Neural cell (in vitro differentiated cells): ENCODE measurements around the gene PIK3C2G. TPM values are rescaled to one million over a fixed set of nuclear protein-coding genes. Genes with fewer than 3 reads are reported as not detected.

Source experiments
- H2AFZ ChIP-seq: fragments of 200-600, 300-800 bp; sonication (generic), shearing (Covaris generic); 2 replicates; pipeline ENCODE4 v1.6.0; 2014; ENCODE audit warnings: low read depth, mild to moderate bottlenecking, antibody characterized with exemption, low read length, moderate library complexity
- H3F3A ChIP-seq: fragments of 200-600 bp; shearing (Covaris generic); 2 replicates; pipeline ENCODE4 v1.6.1; 2016; ENCODE audit warnings: mild to moderate bottlenecking, moderate library complexity, mixed read lengths, antibody characterized with exemption, low read length; ENCODE audit not compliant: insufficient read depth, poor library complexity, severe bottlenecking
- H3K27ac ChIP-seq: fragments of 200-600, 300-800 bp; sonication (generic), shearing (Covaris generic); 2 replicates; pipeline ENCODE4 v1.5.1; 2014; ENCODE audit warnings: mild to moderate bottlenecking, low read length, moderate library complexity
- H3K27me3 ChIP-seq: fragments of 300-800, 200-600 bp; sonication (generic), shearing (Covaris generic); 2 replicates; pipeline ENCODE4 v1.6.0; 2014; ENCODE audit warnings: mild to moderate bottlenecking, low read depth, low read length, moderate library complexity; ENCODE audit not compliant: insufficient read depth
- H3K36me3 ChIP-seq: fragments of 300-800, 200-600 bp; sonication (generic), shearing (Covaris generic); 2 replicates; pipeline ENCODE4 v1.5.1; 2014; ENCODE audit warnings: mild to moderate bottlenecking, antibody characterized with exemption, low read length, moderate library complexity; ENCODE audit not compliant: insufficient read depth
- H3K4me2 ChIP-seq: fragments of 300-800, 200-600 bp; sonication (generic), shearing (Covaris generic); 2 replicates; pipeline ENCODE4 v1.6.0; 2014; ENCODE audit warnings: mild to moderate bottlenecking, low read length
- H3K4me3 ChIP-seq: fragments of 300-800, 200-600 bp; sonication (generic), shearing (Covaris generic); 2 replicates; pipeline ENCODE4 v1.5.1; 2014; ENCODE audit warnings: mild to moderate bottlenecking, low read length, moderate library complexity
- H3K79me2 ChIP-seq: fragments of 200-600 bp; shearing (Covaris generic); replicated peaks from 2 replicates; pipeline ENCODE4 v1.6.0; 2014; ENCODE audit warnings: mild to moderate bottlenecking, low read length, moderate library complexity; ENCODE audit not compliant: insufficient read depth
- H3K9ac ChIP-seq: fragments of 300-800, 200-600 bp; sonication (generic), shearing (Covaris generic); 2 replicates; pipeline ENCODE4 v1.6.1; 2016; ENCODE audit warnings: mild to moderate bottlenecking, low read length, mixed read lengths
- H3K9me2 ChIP-seq: fragments of 200-600 bp; shearing (Covaris generic); 2 replicates; pipeline ENCODE4 v1.6.1; 2016; ENCODE audit warnings: mild to moderate bottlenecking, low read length, mixed read lengths; ENCODE audit not compliant: insufficient read depth
- H3K9me3 ChIP-seq: fragments of 200-600, 300-800 bp; sonication (generic), shearing (Covaris generic); 2 replicates; pipeline ENCODE4 v1.6.1; 2016; ENCODE audit warnings: mild to moderate bottlenecking, mixed run types, low read length, moderate library complexity, mixed read lengths
- H4K20me1 ChIP-seq: fragments of 200-600 bp; shearing (Covaris generic); 2 replicates; pipeline ENCODE4 v1.6.1; 2016; ENCODE audit warnings: mild to moderate bottlenecking, mixed run types; ENCODE audit not compliant: insufficient read depth
- CTCF ChIP-seq: fragments of 450-650 bp; IDR thresholded peaks from 2 replicates; pipeline ENCODE4 v1.5.1; 2014; ENCODE audit warnings: antibody characterized with exemption, mild to moderate bottlenecking, moderate library complexity; ENCODE audit not compliant: poor library complexity, severe bottlenecking
- EP300 ChIP-seq: fragments of 450-650 bp; conservative IDR thresholded peaks from 2 replicates; pipeline ENCODE4 v1.6.1; 2014; ENCODE audit warnings: antibody characterized with exemption, mild to moderate bottlenecking, moderate library complexity; ENCODE audit not compliant: poor library complexity, severe bottlenecking
- EZH2 ChIP-seq: fragments of 200-600, 300-800 bp; shearing (Covaris generic), sonication (generic); IDR thresholded peaks from 2 replicates; pipeline ENCODE4 v1.6.1; 2014; ENCODE audit warnings: antibody characterized with exemption, low read length, borderline replicate concordance, mild to moderate bottlenecking; ENCODE audit not compliant: insufficient read depth, poor library complexity, severe bottlenecking
- MXI1 ChIP-seq: fragments of 450-650 bp; conservative IDR thresholded peaks from 2 replicates; pipeline ENCODE4 v1.6.1; 2014; ENCODE audit warnings: antibody characterized with exemption, mild to moderate bottlenecking; ENCODE audit not compliant: poor library complexity, severe bottlenecking
- POLR2AphosphoS5 ChIP-seq: IDR thresholded peaks from 2 replicates; pipeline ENCODE4 v1.6.1; 2012
- RAD21 ChIP-seq: fragments of 450-650 bp; conservative IDR thresholded peaks from 2 replicates; pipeline ENCODE4 v1.6.1; 2014; ENCODE audit warnings: antibody characterized with exemption, mild to moderate bottlenecking, moderate library complexity
- REST ChIP-seq: IDR thresholded peaks from 2 replicates; pipeline ENCODE4 v1.6.1; 2012; ENCODE audit warnings: borderline replicate concordance
- SMC3 ChIP-seq: fragments of 450-650 bp; conservative IDR thresholded peaks from 2 replicates; pipeline ENCODE4 v1.6.1; 2014; ENCODE audit warnings: antibody characterized with exemption, mild to moderate bottlenecking, moderate library complexity; ENCODE audit not compliant: poor library complexity
- TAF1 ChIP-seq: IDR thresholded peaks from 2 replicates; pipeline ENCODE4 v1.6.1; 2012; ENCODE audit warnings: low read depth
- polyA plus RNA-seq: library from polyadenylated mRNA; depleted of rRNA; stranded (reverse); fragments of >200 nt; gene quantifications from 2 replicates; pipeline ENCODE4 v1.2.3, GENCODE V29; 2014

Gene PIK3C2G
- polyA plus RNA-seq, 1 donor from 2014 or later, result not detected

DNA sequence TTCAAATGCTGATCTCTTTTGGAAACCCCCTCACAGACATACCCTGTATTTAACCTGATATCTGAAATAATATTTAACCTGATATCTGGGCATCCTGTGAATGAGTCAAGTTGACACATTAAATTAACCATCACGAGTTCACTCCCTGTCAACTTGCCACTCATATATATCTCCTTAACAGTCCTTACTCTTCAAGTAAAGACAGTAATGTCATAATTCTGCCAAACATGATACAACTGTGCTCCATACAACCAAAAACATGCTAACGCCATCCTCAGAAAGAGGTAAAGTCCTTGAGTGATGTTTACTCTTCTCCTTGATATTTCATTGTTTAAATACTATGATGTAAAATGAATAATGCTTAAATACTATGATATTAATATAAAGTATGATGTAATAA is 371.5 kb downstream of the PIK3C2G start:
- H3F3A ChIP-seq, result no peaks in the 10 kb centered on the region
- no peaks in the 10 kb centered on the region for H3K36me3 ChIP-seq
- no peaks in the 10 kb centered on the region for H3K9me2 ChIP-seq
- no peak overlapping the region for H3K27ac ChIP-seq
- H4K20me1 ChIP-seq, result no peaks in the 10 kb centered on the region
- TF ChIP-seq MXI1 (no peak), EZH2 (no peak), EP300 (peak; percentile 96), TAF1 (no peak), POLR2AphosphoS5 (peak; percentile 83), CTCF (no peak)
- no peak overlapping the region for H3K9ac ChIP-seq
- H3K79me2 ChIP-seq, result no peaks in the 10 kb centered on the region
- no peak overlapping the region for H3K4me3 ChIP-seq
- H3K9me3 ChIP-seq, result no peaks in the 10 kb centered on the region
- H3K4me2 ChIP-seq, result no peak overlapping the region
- H3K27me3 ChIP-seq, result no peaks in the 10 kb centered on the region
- no peak overlapping the region for H2AFZ ChIP-seq

GRCh38 chr12:18634382-18634781 is 373.1 kb downstream of the PIK3C2G start:
- Histone ChIP-seq H3K36me3 (no peaks in the 10 kb centered on the region), H3K27ac (no peak overlapping the region), H2AFZ (no peak overlapping the region), H3K4me2 (no peak overlapping the region), H3K27me3 (no peaks in the 10 kb centered on the region), H3K9me3 (no peaks in the 10 kb centered on the region), H3K9ac (no peak overlapping the region), H3K9me2 (no peaks in the 10 kb centered on the region), H3F3A (no peaks in the 10 kb centered on the region), H4K20me1 (no peaks in the 10 kb centered on the region), H3K4me3 (no peak overlapping the region), H3K79me2 (no peaks in the 10 kb centered on the region)
- no peak for TF ChIP-seq CTCF
- TF ChIP-seq MXI1, result no peak
- no peak for TF ChIP-seq SMC3
- no peak for TF ChIP-seq RAD21
- TF ChIP-seq TAF1, result no peak
- no peak for TF ChIP-seq REST
- no peak for TF ChIP-seq EZH2
- no peak for TF ChIP-seq POLR2AphosphoS5
- TF ChIP-seq EP300, result no peak
